ENCODE data around the gene NPAS2. TPM values are rescaled to one million over a fixed set of nuclear protein-coding genes. Genes with fewer than 3 reads are reported as not detected.

NPAS2 gene
- total and polyA plus RNA-seq, 2 donors (not counting 3 experiments of a cell fraction or from before 2014, with no cell fraction given): 29.0 to 53.9 TPM

- Histone ChIP-seq H3K9me1 (replicated peaks; ENCODE audit: control insufficient read depth, extremely low read depth, insufficient read depth, low read length) (no peaks in the 10 kb centered on the region), H3K4me2 (ENCODE audit: insufficient read depth, low read length) (peak overlapping the region; percentile 72), H3K27ac (ENCODE audit: insufficient read depth, low read depth, low read length) (peak overlapping the region; percentile 3), H3K36me3 (ENCODE audit: control insufficient read depth in 2 of 2, extremely low read depth in 1 of 2, insufficient read depth in 2 of 2, low read length in 2 of 2) (no peaks in the 10 kb centered on the region), H3K9me3 (replicated peaks; ENCODE audit: control insufficient read depth, insufficient read depth, low read length) (no peaks in the 10 kb centered on the region), H3K9ac (replicated peaks; ENCODE audit: extremely low read depth, insufficient read depth, low read length) (no peak overlapping the region), H3K79me2 (ENCODE audit: control insufficient read depth, insufficient read depth, low read length) (no peaks in the 10 kb centered on the region), H4K20me1 (replicated peaks; ENCODE audit: control insufficient read depth, extremely low read depth, insufficient read depth, low read length) (no peaks in the 10 kb centered on the region), H3K4me3 (replicated peaks in 1 of 3; ENCODE audit: insufficient read depth in 1 of 3, low read depth in 1 of 3, low read length in 3 of 3) (no peak overlapping the region), H3K27me3 (ENCODE audit: control insufficient read depth in 2 of 2, insufficient read depth in 2 of 2, low read length in 2 of 2) (no peaks in the 10 kb centered on the region), H2AFZ (ENCODE audit: low read depth, low read length) (peak overlapping the region; percentile 63), H3K4me1 (ENCODE audit: control insufficient read depth, extremely low read depth, insufficient read depth, low read length) (peaks cover 31% of the 10 kb centered on the region)
- FAIRE-seq (no peak), DNase-seq (ENCODE audit: low read depth, low spot score) (no peak)
- ChIA-PET POLR2A (no interaction called here), CTCF (interaction anchor here (1.2 kb wide), 1 partner anchor 56 kb away, joined by 3 read pairs; no protein-coding TSS in a partner anchor)
- TF ChIP-seq GATA2 (IDR thresholded peaks at IDR 0.05; ENCODE audit: insufficient read depth, insufficient read length, low read depth, low read length) (no peak), MYC (IDR thresholded peaks at IDR 0.05; ENCODE audit: low read depth, low read length) (no peak), POLR2A (IDR thresholded peaks at IDR 0.05; ENCODE audit: low read depth, low read length) (no peak), JUN (IDR thresholded peaks at IDR 0.05; ENCODE audit: borderline replicate concordance, insufficient read depth, insufficient read length, low read depth) (no peak), EZH2 (IDR thresholded peaks at IDR 0.05; ENCODE audit: borderline replicate concordance, low read depth, low read length, severe bottlenecking) (no peak), CTCF (IDR thresholded peaks at IDR 0.05; ENCODE audit: extremely low read depth in 1 of 2, insufficient read depth in 1 of 2, low read depth in 1 of 2, low read length in 2 of 2) (no peak), POLR2AphosphoS5 (IDR thresholded peaks at IDR 0.05; ENCODE audit: insufficient read depth, low read depth, low read length) (no peak), FOS (IDR thresholded peaks at IDR 0.05; ENCODE audit: borderline replicate concordance, insufficient read depth, low read length) (no peak)
- TF ChIP-seq, protein P1, sequence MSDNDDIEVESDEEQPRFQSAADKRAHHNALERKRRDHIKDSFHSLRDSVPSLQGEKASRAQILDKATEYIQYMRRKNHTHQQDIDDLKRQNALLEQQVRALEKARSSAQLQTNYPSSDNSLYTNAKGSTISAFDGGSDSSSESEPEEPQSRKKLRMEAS (IDR thresholded peaks at IDR 0.05; ENCODE audit: insufficient read depth, insufficient read length): no peak
- dilution Hi-C loops (cut with MboI; ENCODE audit: extremely low pct_ligation_motif_present, low sequenced_read_pairs): no loop called here
- no TSS peak for BruUV-seq (replicated peaks)
- intact Hi-C loops (cut with micrococcal nuclease): no loop called here
Measured at GRCh38 chr2:100785626-100786296, 34.2 kb upstream of the NPAS2 start.
